Measurements from ENCODE around the gene SHC3.

Gene SHC3, protein sequence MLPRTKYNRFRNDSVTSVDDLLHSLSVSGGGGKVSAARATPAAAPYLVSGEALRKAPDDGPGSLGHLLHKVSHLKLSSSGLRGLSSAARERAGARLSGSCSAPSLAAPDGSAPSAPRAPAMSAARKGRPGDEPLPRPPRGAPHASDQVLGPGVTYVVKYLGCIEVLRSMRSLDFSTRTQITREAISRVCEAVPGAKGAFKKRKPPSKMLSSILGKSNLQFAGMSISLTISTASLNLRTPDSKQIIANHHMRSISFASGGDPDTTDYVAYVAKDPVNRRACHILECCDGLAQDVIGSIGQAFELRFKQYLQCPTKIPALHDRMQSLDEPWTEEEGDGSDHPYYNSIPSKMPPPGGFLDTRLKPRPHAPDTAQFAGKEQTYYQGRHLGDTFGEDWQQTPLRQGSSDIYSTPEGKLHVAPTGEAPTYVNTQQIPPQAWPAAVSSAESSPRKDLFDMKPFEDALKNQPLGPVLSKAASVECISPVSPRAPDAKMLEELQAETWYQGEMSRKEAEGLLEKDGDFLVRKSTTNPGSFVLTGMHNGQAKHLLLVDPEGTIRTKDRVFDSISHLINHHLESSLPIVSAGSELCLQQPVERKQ

GRCh38 chr9:89177944-89178829, at the start of gene SHC3:
SHC3 (minus strand) TSS chr9:89178818; CDS start chr9:89178460, 358 bp downstream.
- Histone ChIP-seq H3K27ac (peak within 1 kb of the TSS in 1 of 2 donors; percentile 84), H3K4me3 (peak within 1 kb of the TSS; percentile 75)
- no peak for TF ChIP-seq CTCF (IDR thresholded peaks at IDR 0.05)
- no peak for DNase-seq (ENCODE audit: low spot score)

DNA sequence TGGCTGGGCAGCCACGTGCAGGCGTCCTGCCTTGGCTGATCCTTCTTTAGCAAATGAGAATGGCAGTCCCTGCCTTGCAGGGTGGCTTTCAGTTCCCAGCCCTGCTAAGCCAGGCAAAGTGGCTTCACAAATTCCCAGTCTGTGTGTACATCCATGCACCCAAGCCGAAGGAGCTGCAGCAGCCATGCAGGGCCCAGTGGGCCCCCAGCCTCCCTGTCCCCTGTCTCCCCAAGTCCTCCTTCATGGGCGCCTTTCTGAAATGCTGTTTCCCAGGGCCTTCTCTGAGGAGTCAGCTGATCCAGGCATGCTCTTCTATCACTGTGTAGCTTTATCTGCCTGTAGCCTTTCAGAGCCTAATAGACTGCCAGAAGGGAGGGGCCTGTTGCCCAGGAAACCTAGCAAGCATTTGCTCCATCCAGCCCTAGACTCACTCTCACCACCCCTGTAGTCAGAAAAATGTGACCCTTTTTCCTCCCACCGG, 47.4 kb upstream of the SHC3 start:
- no peak for DNase-seq (ENCODE audit: low spot score)
- Histone ChIP-seq H3K4me3 (no peak overlapping the region), H3K27ac (no peak overlapping the region)
- TF ChIP-seq CTCF (IDR thresholded peaks at IDR 0.05), result no peak

DNA sequence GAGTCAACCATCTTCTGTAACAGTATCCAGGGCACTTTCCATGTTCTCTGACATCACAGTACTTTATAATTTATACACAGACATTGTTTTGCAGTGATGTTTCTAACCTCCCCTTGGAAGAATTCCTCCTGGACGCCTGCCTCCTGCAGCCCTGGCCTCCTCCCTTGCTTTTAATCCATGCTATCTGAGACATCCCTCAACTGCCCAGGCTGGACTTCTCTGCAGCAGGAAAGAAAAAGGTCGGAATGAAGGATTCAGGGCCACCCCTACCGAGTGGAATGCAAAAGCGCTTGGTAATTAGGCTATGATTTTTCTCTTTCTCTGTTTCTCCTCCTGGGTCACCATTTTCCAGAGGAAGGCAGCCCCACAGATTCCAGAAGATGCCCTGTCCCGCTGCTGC, 47.0 kb upstream of the SHC3 start:
- TF ChIP-seq CTCF (IDR thresholded peaks at IDR 0.05), result no peak
- no peak overlapping the region for H3K27ac ChIP-seq
- H3K4me3 ChIP-seq, result no peak overlapping the region
- DNase-seq (ENCODE audit: low spot score), result no peak

DNA sequence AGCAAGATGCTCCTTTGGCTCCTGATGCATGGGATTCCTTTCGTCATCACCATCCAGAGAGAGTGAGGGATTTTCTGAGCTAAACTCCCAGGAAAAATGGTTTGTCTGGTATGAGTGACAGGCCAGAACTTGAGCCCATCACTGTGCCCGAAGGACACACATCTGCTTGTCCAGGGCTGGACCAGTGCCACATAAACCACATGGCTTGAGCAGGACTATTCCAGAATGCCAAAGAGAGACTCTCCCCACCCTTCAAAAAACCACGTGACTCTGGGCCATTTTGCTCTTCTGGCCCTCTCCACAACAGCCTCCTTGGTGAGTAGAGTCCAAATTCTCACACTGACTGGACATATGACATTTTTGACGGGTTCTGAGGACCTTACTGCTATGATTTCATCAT, 46.4 kb upstream of the SHC3 start:
- no peak for DNase-seq (ENCODE audit: low spot score)
- Histone ChIP-seq H3K27ac (no peak overlapping the region), H3K4me3 (no peak overlapping the region)
- no peak for TF ChIP-seq CTCF (IDR thresholded peaks at IDR 0.05)

- no peak for TF ChIP-seq CTCF (IDR thresholded peaks at IDR 0.05)
- no peak overlapping the region for H3K27ac ChIP-seq
- H3K4me3 ChIP-seq, result no peak overlapping the region
- DNase-seq (ENCODE audit: low spot score), result no peak
Observed at GRCh38 chr9:89224633-89225032, 46.0 kb upstream of the SHC3 start.

DNA sequence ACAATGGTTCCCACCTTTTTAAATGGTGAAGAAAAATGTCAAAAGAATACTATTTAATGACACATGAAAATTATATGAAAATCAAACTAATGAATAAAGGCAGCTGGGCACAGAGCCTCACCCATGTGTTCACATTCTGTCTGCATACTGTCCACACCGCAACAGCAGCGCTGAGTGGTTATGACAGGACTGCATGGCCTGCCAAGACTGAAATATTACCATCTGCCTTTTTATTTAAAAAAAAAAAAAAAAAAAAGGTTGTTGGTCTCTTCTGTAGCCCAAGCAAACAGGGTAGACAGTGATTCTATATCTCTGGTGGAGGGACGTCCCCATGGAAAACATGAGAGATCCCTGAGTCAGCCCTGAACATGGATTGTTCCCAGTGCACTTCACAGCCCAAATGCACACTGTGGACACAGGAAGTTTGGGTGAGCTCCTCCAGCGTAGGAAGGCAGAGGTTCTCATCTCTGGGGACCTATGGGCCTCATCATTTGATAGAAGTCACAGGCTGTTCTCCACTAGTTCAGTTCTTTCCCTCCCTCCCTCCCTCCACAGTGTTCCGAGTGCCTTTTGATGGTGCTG, 44.9 kb upstream of the SHC3 start:
- no peak overlapping the region for H3K27ac ChIP-seq
- H3K4me3 ChIP-seq, result no peak overlapping the region
- no peak for TF ChIP-seq CTCF (IDR thresholded peaks at IDR 0.05)
- DNase-seq (ENCODE audit: low spot score), result no peak
